Psoas muscle (tissue), 8 donors: ENCODE measurements around the gene YAE1. TPM values are rescaled to one million over a fixed set of nuclear protein-coding genes. Genes with fewer than 3 reads are reported as not detected.

Experiments
- ATAC-seq, 4 donors: fragments of 200-7000 bp; cut with Tn5 transposase; one replicate each; pipeline ENCODE4 v1.9.1; 2020; ENCODE audit warnings: moderate library complexity in 3 of 4, mild to moderate bottlenecking in 2 of 4
- DNase-seq, 2 donors: peaks; one replicate each; pipeline ENCODE4 v3.0.0-alpha.2; 2020
- H3K27ac ChIP-seq: fragments of 200-600 bp; one replicate; pipeline ENCODE4 v1.8.0; 2022
- H3K27me3 ChIP-seq, 3 donors: fragments of 200-600 bp in 1 of 3; one replicate each; pipeline versions ENCODE4 v1.6.1 to v1.8.0; 2013 to 2022; ENCODE audit warnings: low read length in 2 of 3, mild to moderate bottlenecking in 2 of 3, moderate library complexity in 1 of 3; ENCODE audit not compliant: insufficient read depth in 3 of 3
- H3K36me3 ChIP-seq, 2 donors: fragments of 200-600 bp in 1 of 2; one replicate each; pipeline versions ENCODE4 v1.6.1 to v1.8.0; 2013 to 2022; ENCODE audit warnings: low read depth in 1 of 2, mild to moderate bottlenecking in 1 of 2, moderate library complexity in 1 of 2; ENCODE audit not compliant: insufficient read depth in 1 of 2
- H3K4me1 ChIP-seq: fragments of 200-600 bp; one replicate; pipeline ENCODE4 v1.8.0; 2022
- H3K4me3 ChIP-seq: fragments of 200-600 bp; one replicate; pipeline ENCODE4 v1.8.0; 2022; ENCODE audit warnings: mild to moderate bottlenecking
- H3K9me3 ChIP-seq: fragments of 200-600 bp; one replicate; pipeline ENCODE4 v1.8.0; 2022
- CTCF ChIP-seq: fragments of 200-600 bp; IDR thresholded peaks from one replicate; pipeline ENCODE4 v1.8.0; 2022; ENCODE audit warnings: antibody characterized with exemption
- WGBS, 3 donors: extraction: QIAGEN DNeasy Blood & Tissue Kit; methylation state at CpG; one replicate each; pipeline versions ENCODE4 v1.1.6 to v1.1.7; 2013; 5-methylcytosine and 5-hydroxymethylcytosine counted together
- intact Hi-C, 2 donors: fragments of 100-400 bp; cut with DNase I; formaldehyde crosslinking; loops; one replicate each; pipeline versions ENCODE4 v1.11.0 to v1.14.2; 2022
- polyA plus RNA-seq, 3 donors: library from polyadenylated mRNA; stranded (reverse); fragments of 200-250 nt; gene quantifications; one replicate each; pipeline ENCODE4 v1.2.3, GENCODE V29; 2013
- total RNA-seq, 4 donors: library from RNA; stranded (reverse); fragmentation: NEBNext Ultra II Directional in 2 of 4; extraction: Animal tissue kit (Norgen Biotek cat#: 25700) in 2 of 4; gene quantifications; one replicate each; pipeline versions ENCODE4 v1.2.1 to v1.2.4, GENCODE V29; 2021 to 2023
- donor health status: healthy with polysubstance abuse.
- donor health status: DM: no; HTN: no; CAD: no; lungs with moderate emphysema.
- donor health status: Bipolar disorder and iron deficiency.
- donor health status: healthy.
- donor health status: DM: yes; HTN: yes; CAD: no.
- donor health status: DM: no; HTN: no; CAD: no.
- donor health status: DM: no; HTN: no; CAD: no.
- donor health status: DM: yes; HTN: yes; CAD: no.

The YAE1 gene
- total and polyA plus RNA-seq, 7 donors, result 7.6 to 20.9 (median 15.1) TPM

- Histone ChIP-seq H3K27me3 (no peaks in the 10 kb centered on the region), H3K36me3 (no peaks in the 10 kb centered on the region), H3K4me3 (no peak overlapping the region), H3K27ac (no peak overlapping the region), H3K4me1 (no peaks in the 10 kb centered on the region), H3K9me3 (no peaks in the 10 kb centered on the region)
- TF ChIP-seq CTCF, result no peak
- ATAC-seq (no peak), DNase-seq (no peak)
- intact Hi-C loops, result no loop called here
Measured at GRCh38 chr7:39526666-39527065, 39.5 kb upstream of the YAE1 start.

- DNase-seq (no peak), ATAC-seq (no peak)
- no peak for TF ChIP-seq CTCF
- no peaks in the 10 kb centered on the region for H3K9me3 ChIP-seq
- no peaks in the 10 kb centered on the region for H3K27me3 ChIP-seq
- no peak overlapping the region for H3K4me3 ChIP-seq
- H3K36me3 ChIP-seq, result no peaks in the 10 kb centered on the region
- H3K27ac ChIP-seq, result no peak overlapping the region
- intact Hi-C loops, result no loop called here
- 53 to 55% (median 53%) methylated on average over 2 of the region's 2 CpGs for WGBS, 3 donors
- no peaks in the 10 kb centered on the region for H3K4me1 ChIP-seq
Measured at GRCh38 chr7:39527296-39527695, 38.9 kb upstream of the YAE1 start.

GRCh38 chr7:39527951-39528350 lies 38.3 kb upstream of the YAE1 start:
- Histone ChIP-seq H3K4me1 (no peaks in the 10 kb centered on the region), H3K36me3 (no peaks in the 10 kb centered on the region), H3K27me3 (no peaks in the 10 kb centered on the region), H3K4me3 (no peak overlapping the region), H3K9me3 (no peaks in the 10 kb centered on the region), H3K27ac (no peak overlapping the region)
- ATAC-seq (no peak), DNase-seq (no peak)
- no peak for TF ChIP-seq CTCF
- intact Hi-C loops, result no loop called here
- 84 to 93% (median 89%) methylated on average over 2 of the region's 2 CpGs for WGBS, 3 donors

GRCh38 chr7:39528849-39529248 lies 37.4 kb upstream of the YAE1 start:
- no peak for ATAC-seq
- DNase-seq, result no peak
- no peak overlapping the region for H3K4me3 ChIP-seq
- no peaks in the 10 kb centered on the region for H3K9me3 ChIP-seq
- H3K36me3 ChIP-seq, result no peaks in the 10 kb centered on the region
- H3K27me3 ChIP-seq, result no peaks in the 10 kb centered on the region
- intact Hi-C loops, result no loop called here
- no peaks in the 10 kb centered on the region for H3K4me1 ChIP-seq
- no peak overlapping the region for H3K27ac ChIP-seq
- TF ChIP-seq CTCF, result no peak

- TF ChIP-seq CTCF, result no peak
- H3K36me3 ChIP-seq, result no peaks in the 10 kb centered on the region
- ATAC-seq (no peak), DNase-seq (no peak)
- H3K4me1 ChIP-seq, result no peaks in the 10 kb centered on the region
- 75 to 86% (median 84%) methylated on average over 3 of the region's 3 CpGs for WGBS, 3 donors
- intact Hi-C loops, result no loop called here
- no peaks in the 10 kb centered on the region for H3K9me3 ChIP-seq
- H3K4me3 ChIP-seq, result no peak overlapping the region
- H3K27me3 ChIP-seq, result no peaks in the 10 kb centered on the region
- H3K27ac ChIP-seq, result no peak overlapping the region
Measured at GRCh38 chr7:39529582-39529981, 36.6 kb upstream of the YAE1 start.
